ENCODE measurements around the gene MAN1C1. TPM values are rescaled to one million over a fixed set of nuclear protein-coding genes. Genes with fewer than 3 reads are reported as not detected.

The MAN1C1 gene
- total and polyA plus RNA-seq, 10 of the 15 experiments (the other 5 are each of a cell fraction or from before 2014, with no cell fraction given) = 0.12 to 0.56 (median 0.22) TPM; not detected in 3

DNA sequence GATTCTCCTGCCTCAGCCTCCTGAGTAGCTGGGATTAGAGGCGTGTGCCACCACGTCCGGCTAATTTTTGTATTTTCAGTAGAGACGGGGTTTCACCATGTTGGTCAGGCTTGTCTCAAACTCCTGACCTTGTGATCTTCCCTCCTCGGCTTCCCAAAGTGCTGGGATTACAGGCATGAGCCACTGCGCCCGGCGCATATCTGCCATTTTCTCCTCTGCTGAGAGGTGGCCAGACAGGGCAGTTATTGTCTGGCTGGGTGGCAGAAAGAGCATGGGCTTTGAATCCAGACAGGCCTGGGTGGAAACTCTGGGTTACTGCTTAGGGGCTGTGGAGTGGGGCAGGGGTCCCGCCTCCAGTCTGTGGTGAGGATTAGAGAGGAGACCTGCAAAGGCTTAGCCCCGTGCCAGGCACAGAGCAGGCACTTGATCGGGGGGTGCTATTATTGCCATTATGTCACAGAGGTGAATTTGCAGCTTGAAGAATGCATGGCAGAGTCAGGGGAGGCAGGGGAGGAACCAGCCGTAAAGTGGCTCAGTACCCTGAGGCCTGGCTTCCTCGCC lies 73.9 kb downstream of the MAN1C1 start:
- no peak overlapping the region for H2AFZ ChIP-seq (ENCODE audit: control insufficient read depth, low read depth, low read length)
- H3K27me3 ChIP-seq (replicated peaks in 1 of 2; ENCODE audit: control insufficient read depth in 2 of 2, insufficient read depth in 2 of 2, low read length in 1 of 2) = peaks cover 5 to 20% of the 10 kb centered on the region in 2 experiments
- no peaks in the 10 kb centered on the region for H3K36me3 ChIP-seq (ENCODE audit: control insufficient read depth in 2 of 2, insufficient read depth in 2 of 2, low read length in 1 of 2)
- no peak overlapping the region for H3K4me2 ChIP-seq (ENCODE audit: control insufficient read depth, insufficient read depth)
- no peaks in the 10 kb centered on the region for H3K9me3 ChIP-seq (replicated peaks; ENCODE audit: control insufficient read depth, insufficient read depth, low read length)
- H3K79me2 ChIP-seq (ENCODE audit: control insufficient read depth, insufficient read depth, low read length) = no peaks in the 10 kb centered on the region
- H3K27ac ChIP-seq (ENCODE audit: control insufficient read depth, insufficient read depth) = no peak overlapping the region
- in situ Hi-C loops (cut with MboI) (no loop called here), intact Hi-C loops (cut with micrococcal nuclease; ENCODE audit: unreplicated experiment) (no loop called here)
- H3K9ac ChIP-seq (ENCODE audit: control insufficient read depth, insufficient read depth, low read length) = no peak overlapping the region
- TF ChIP-seq HDGF (IDR thresholded peaks at IDR 0.05) = no peak
- no peak for TF ChIP-seq WRNIP1 (IDR thresholded peaks at IDR 0.05; ENCODE audit: borderline replicate concordance, low read depth, low read length)
- TF ChIP-seq NR2C2 (IDR thresholded peaks at IDR 0.05; ENCODE audit: borderline replicate concordance, control insufficient read depth, insufficient read length, low read depth) = no peak
- TF ChIP-seq KDM1A (IDR thresholded peaks at IDR 0.05; ENCODE audit: borderline replicate concordance) = no peak
- TF ChIP-seq ZZZ3 (IDR thresholded peaks at IDR 0.05; ENCODE audit: control insufficient read depth, insufficient read length, low read depth) = no peak
- no peak for TF ChIP-seq CHD1 (IDR thresholded peaks at IDR 0.05; ENCODE audit: low read depth, low read length)
- no peak for TF ChIP-seq SRF (IDR thresholded peaks at IDR 0.05; ENCODE audit: low read depth in 2 of 2, low read length in 2 of 2)
- TF ChIP-seq SP1 (IDR thresholded peaks at IDR 0.05; ENCODE audit: low read depth, low read length) = no peak
- TF ChIP-seq, protein P1, sequence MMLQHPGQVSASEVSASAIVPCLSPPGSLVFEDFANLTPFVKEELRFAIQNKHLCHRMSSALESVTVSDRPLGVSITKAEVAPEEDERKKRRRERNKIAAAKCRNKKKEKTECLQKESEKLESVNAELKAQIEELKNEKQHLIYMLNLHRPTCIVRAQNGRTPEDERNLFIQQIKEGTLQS (IDR thresholded peaks at IDR 0.05; ENCODE audit: borderline replicate concordance, extremely low read depth, low read depth, low read length) = no peak
- TF ChIP-seq IRF4 (IDR thresholded peaks at IDR 0.05; ENCODE audit: low read depth, low read length) = no peak
- no peak for TF ChIP-seq TARDBP (IDR thresholded peaks at IDR 0.05; ENCODE audit: borderline replicate concordance)
- TF ChIP-seq GATAD2B (conservative IDR thresholded peaks at IDR 0.05; ENCODE audit: low read depth) = no peak
- TF ChIP-seq FOXM1 (IDR thresholded peaks at IDR 0.05; ENCODE audit: low read depth, low read length) = no peak
- no peak for FAIRE-seq
- ChIA-PET RAD21 (ENCODE audit: unreplicated experiment) (no interaction called here), SMC1A (ENCODE audit: uncharacterized antibody, unreplicated experiment) (interaction anchor here (0.5 to 1.2 kb wide), 2 partner anchors 24 to 36 kb away, joined by 3 read pairs; no protein-coding TSS in a partner anchor), POLR2A (interaction anchor here (0.6 kb wide), 1 partner anchor 435 kb away, joined by 3 read pairs; no protein-coding TSS in a partner anchor), CTCF (interaction anchor here (1.5 kb wide), 1 partner anchor 14 kb away, joined by 4 read pairs; no protein-coding TSS in a partner anchor)
- no peaks in the 10 kb centered on the region for H3K4me1 ChIP-seq (ENCODE audit: control insufficient read depth, insufficient read depth, low read length)
- no peak for DNase-seq (ENCODE audit: low read depth, low spot score)
- 73% methylated on average over 13 of the region's 13 CpGs for WGBS (ENCODE audit: insufficient coverage, insufficient replicate concordance, low lambda C conversion rate, missing lambda C conversion rate)
- no peak for ATAC-seq
- no TSS peak for BruUV-seq (replicated peaks)
- no peak overlapping the region for H3K4me3 ChIP-seq
- H4K20me1 ChIP-seq (ENCODE audit: control insufficient read depth, insufficient read depth) = no peaks in the 10 kb centered on the region; the same call in 1 of the 2 replicates

Measured in GM12878 (cell line).